ENCODE measurements around the gene DDI2.
A peak's percentile ranks its signal among the peaks of the same experiment; 100 is the strongest.

- TF ChIP-seq POLR2A (IDR thresholded peaks at IDR 0.05) (no peak), CTCF (IDR thresholded peaks at IDR 0.05) (no peak), POLR2AphosphoS5 (IDR thresholded peaks at IDR 0.05) (peak in 2 of 3 donors; percentile 0 to 53)
Measured at GRCh38 chr1:15616373-15617172, 685 bp upstream of the DDI2 start.

All from breast epithelium (tissue), 3 donors.